HG03108 (cell line): ENCODE results near the gene RNF167.

Source experiments
- ATAC-seq: cut with Tn5 transposase; IDR thresholded peaks from one replicate; pipeline ENCODE4 v1.9.1; 2021; ENCODE audit warnings: moderate library complexity; ENCODE audit not compliant: unreplicated experiment

The RNF167 gene

GRCh38 chr17:4973256-4974114, 33.4 kb downstream of the RNF167 start:
- ATAC-seq = no peak

- no peak for ATAC-seq
These were observed 34.1 kb downstream of the RNF167 start for GRCh38 chr17:4974115-4974670.

DNA sequence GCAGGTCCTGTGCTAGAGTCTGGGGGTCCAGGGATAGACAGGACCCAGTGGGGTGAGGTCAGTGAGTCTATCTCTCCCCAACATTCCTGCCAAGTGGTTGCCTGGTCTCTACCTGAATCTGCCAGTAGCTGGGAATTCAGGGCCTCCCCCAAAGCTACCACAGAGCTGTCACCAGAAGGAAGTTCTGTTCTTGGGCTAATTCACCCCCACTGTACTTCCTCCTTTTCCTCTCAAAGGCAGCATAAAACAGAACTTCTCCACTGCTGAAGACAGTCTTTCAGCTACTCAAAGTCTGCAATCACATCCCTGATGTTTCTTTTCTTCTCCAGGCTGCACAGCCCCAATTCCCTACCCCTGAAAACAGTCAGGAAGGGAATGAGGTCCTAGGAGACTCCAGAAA, 38.7 kb downstream of the RNF167 start:
- no peak for ATAC-seq

DNA sequence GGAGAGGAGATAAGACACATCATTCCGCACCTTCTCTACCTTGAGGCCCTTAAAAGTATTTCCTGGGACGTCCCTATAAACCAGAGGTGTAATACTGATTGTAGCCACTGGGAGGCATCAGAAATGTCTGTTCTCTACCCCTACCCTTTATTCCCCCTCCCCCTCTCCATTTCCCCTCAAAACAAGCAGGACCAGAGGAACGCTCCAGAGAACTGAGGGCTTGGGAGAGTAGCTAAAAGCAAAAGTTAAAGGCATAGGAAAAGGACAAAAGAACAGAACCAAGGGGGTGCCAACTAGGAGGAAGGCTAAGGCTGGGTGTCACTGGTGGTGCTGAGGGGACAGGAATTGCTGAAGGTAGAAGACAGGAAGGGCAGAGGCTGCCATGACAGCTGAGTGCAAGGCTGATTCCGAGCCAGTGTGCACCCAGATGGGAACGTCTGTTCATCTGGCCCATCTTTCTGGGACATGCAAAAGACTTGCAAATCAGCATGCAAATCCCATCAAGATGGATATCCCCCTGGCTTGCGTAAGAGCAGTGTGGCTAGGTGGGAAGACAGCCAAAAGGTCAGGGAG, 40.7 kb downstream of the RNF167 start:
- no peak for ATAC-seq

DNA sequence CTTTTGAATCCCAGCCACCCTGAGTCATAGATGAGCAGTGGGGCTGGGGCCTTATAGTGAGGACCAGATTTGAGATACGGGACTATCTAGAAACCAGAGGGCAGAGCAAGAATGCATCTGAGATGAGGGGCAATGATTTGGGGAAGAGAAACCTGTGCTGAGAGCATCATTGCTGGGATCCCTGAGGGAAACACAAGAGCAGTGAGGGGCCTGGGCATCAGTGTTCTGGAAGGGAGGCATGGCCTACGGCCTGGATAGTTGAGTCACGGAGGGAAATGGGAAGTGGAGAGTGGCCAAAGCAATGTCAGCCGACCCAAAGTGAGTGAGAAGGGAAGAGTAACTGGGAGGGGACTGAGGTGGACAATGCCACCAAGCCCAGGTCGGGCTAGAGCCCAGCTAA, 42.2 kb downstream of the RNF167 start:
- no peak for ATAC-seq

DNA sequence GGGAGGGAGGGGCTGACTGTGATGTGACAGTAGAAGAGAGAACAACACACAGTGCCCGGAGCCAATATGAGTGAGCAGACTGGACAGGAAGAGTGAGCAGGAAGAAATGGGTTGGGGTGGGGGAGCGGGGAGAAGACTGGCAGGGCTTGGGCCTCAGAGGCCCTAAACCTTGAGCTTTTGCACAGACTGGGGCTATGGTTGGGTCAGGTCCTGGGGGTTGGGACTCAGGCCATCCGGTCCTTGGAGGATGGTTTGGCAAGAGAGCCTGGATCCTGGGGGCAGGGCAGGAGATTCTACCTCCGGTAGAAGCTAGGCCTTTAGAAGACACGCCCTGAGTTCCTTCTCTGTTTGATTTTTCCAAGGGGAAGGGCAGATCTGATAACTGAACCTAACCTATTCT, 46.3 kb downstream of the RNF167 start:
- ATAC-seq = no peak

DNA sequence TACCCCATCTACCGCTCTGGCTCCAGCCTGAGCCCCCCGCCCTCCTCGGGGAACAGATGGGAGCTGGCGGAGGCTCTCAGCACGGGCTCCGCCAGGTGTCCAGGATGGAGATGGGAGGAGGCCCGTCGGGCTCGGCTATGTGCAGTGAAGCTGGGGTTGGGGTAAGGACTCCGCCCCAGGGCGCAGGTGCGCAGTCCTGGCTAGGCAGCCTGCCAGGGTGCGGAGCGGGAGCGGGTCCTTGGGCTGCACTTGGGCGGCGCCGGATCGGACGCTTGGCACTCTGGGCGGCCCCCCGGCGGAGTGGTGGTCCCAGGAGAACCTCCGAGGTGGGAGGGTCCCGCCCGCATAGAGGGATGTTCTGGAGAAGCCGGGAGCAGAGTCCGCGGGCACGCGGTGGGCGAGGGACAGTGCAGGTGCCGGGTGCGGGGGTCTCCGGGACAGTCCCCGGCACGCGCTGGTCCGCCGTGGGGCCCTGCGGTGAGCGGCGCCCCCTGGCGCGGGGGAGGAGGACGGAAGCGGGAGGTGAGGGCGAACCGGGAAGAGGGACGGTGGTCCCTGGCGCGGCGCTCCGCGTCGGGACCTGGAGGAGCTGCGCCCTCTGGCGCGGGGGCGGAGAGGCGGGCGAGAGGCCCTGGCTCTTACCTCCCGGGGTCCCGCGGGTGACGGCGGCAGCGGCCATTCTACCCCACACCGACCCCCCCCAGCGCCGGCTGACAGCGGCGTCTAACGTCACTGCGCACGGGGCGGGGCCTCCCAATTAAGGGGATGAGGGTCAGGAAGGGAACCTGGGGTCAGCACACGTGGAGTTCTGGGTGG, 47.1 kb downstream of the RNF167 start, which contains the start of gene CAMTA2:
CAMTA2 (minus strand) TSS at position 725 of the 816 bp plus-strand sequence. CDS start 1,453 bp downstream, outside the sequence.
- ATAC-seq = peak; percentile 76

GRCh38 chr17:4987767-4988567, 47.9 kb downstream of the RNF167 start:
- no peak for ATAC-seq

DNA sequence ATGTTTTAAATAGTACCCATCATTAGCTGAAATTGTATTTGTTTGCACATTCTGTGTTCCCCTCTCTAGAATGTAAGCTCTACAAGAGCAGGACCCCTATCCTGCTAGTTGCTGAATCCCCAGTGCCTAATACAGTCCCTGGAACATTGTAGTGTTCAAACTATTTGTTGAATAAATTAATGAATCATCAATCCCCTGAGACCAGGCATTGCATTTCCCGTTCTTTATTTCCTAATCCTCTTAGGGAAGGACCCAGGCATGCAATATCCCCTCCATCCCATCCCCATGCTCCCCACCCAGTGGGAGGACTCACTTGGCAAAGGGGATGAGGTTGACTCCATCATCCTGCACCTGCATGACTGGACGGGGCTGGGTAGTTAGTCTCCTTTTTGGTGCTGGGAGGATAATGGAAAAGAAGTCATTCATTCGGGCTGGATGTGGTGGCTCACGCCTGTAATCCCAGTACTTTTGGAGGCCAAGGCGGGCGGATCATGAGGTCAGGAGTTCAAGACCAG, 54.1 kb downstream of the RNF167 start:
- no peak for ATAC-seq
